CD4-positive, CD25-positive, alpha-beta regulatory T cell (primary cell): ENCODE measurements around the gene PHAF1. TPM values are rescaled to one million over a fixed set of nuclear protein-coding genes. Genes with fewer than 3 reads are reported as not detected.
A peak's percentile ranks its signal among the peaks of the same experiment; 100 is the strongest.

ENCODE experiments used
- ATAC-seq, 2 donors: fragments of 150-1000 bp; cut with Tn5 transposase; one replicate each; pipeline ENCODE4 v1.10.0; 2021; ENCODE audit warnings: low read depth in 2 of 2, moderate number of reproducible peaks in 2 of 2, moderate library complexity in 1 of 2
- DNase-seq, 3 donors: peaks; one replicate each; pipeline versions ENCODE4 v3.0.0 to v3.0.0-alpha.2; 2012 to 2022; ENCODE audit warnings: mixed read lengths in 1 of 3
- H3K27ac ChIP-seq: one replicate; pipeline ENCODE4 v1.7.0; 2013; ENCODE audit warnings: mild to moderate bottlenecking, low read length; ENCODE audit not compliant: insufficient read depth, poor library complexity, severe bottlenecking
- H3K27me3 ChIP-seq: one replicate; pipeline ENCODE4 v1.7.0; 2013; ENCODE audit warnings: low read length; ENCODE audit not compliant: control insufficient read depth, insufficient read depth
- H3K36me3 ChIP-seq: one replicate; pipeline ENCODE4 v1.7.0; 2013; ENCODE audit warnings: mild to moderate bottlenecking, low read length, moderate library complexity; ENCODE audit not compliant: control insufficient read depth, insufficient read depth
- H3K4me1 ChIP-seq: 2 replicates; pipeline ENCODE4 v1.7.0; 2013; ENCODE audit warnings: mild to moderate bottlenecking, low read length; ENCODE audit not compliant: insufficient read depth, control insufficient read depth, poor library complexity, severe bottlenecking
- H3K4me3 ChIP-seq: one replicate; pipeline ENCODE4 v1.7.0; 2013; ENCODE audit warnings: low read depth, mild to moderate bottlenecking, low read length, moderate library complexity
- H3K9me3 ChIP-seq, 2 experiments: 1 replicate in 1 of 2; 2 replicates in 1 of 2; pipeline ENCODE4 v1.7.0; 2013; ENCODE audit warnings: low read length in 2 of 2, mild to moderate bottlenecking in 1 of 2, moderate library complexity in 1 of 2; ENCODE audit not compliant: control insufficient read depth in 2 of 2
- H3K27ac Mint-ChIP-seq, 3 donors: one replicate each; pipeline ENCODE4 v1.8.0; 2020 to 2022; ENCODE audit warnings: mild to moderate bottlenecking in 3 of 3, mixed read lengths in 3 of 3, moderate library complexity in 2 of 3
- H3K27me3 Mint-ChIP-seq: one replicate; pipeline ENCODE4 v1.8.0; 2022; ENCODE audit warnings: mild to moderate bottlenecking, mixed read lengths
- H3K36me3 Mint-ChIP-seq: one replicate; pipeline ENCODE4 v1.8.0; 2020; ENCODE audit warnings: mixed read lengths
- H3K4me1 Mint-ChIP-seq, 4 donors: one replicate each; pipeline ENCODE4 v1.8.0; 2020 to 2022; ENCODE audit warnings: mixed read lengths in 4 of 4, mild to moderate bottlenecking in 1 of 4
- H3K4me3 Mint-ChIP-seq, 4 donors: one replicate each; pipeline ENCODE4 v1.8.0; 2020 to 2022; ENCODE audit warnings: mild to moderate bottlenecking in 4 of 4, mixed read lengths in 4 of 4, moderate library complexity in 3 of 4
- H3K9me3 Mint-ChIP-seq, 7 donors: one replicate each; pipeline ENCODE4 v1.8.0; 2020 to 2022; ENCODE audit warnings: mixed read lengths in 7 of 7, mild to moderate bottlenecking in 3 of 7, moderate library complexity in 2 of 7
- polyA plus RNA-seq, 4 donors: library from polyadenylated mRNA; unstranded; fragments of 300-500 nt; fragmentation: Illumina TruSeq; gene quantifications; one replicate each; pipeline ENCODE4 v1.2.3, GENCODE V29; 2021
- total RNA-seq: library from RNA; stranded (reverse); gene quantifications from one replicate; pipeline ENCODE4 v1.2.3, GENCODE V29; 2022

Gene PHAF1
- total and polyA plus RNA-seq, 5 donors from 2014 or later: 10.0 to 19.2 (median 12.0) TPM

- peaks cover 69% of the 10 kb centered on the region for H3K36me3 ChIP-seq
Measured at GRCh38 chr16:67141391-67141790, 31.6 kb downstream of the PHAF1 start.

DNA sequence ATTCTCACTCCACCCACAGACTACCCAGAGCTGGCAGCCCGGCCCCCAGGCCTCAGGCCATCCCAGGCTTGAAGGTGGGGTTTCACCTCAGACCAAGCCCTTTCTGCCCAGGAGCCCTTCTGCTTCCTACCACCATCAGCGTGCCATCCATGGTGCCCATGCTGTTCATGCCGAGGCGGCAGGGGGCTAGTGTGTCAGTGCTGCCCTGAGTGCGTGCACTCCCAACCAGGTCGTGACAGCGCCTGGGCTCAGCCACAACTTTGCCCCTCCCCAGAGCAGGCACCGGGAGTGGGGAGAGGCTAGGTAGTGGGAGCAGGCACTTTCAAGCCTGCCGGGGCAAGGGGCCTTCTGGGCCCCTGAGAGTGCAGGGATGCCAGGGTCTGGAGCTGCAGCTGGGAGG lies 32.6 kb downstream of the PHAF1 start:
- no peaks in the 10 kb centered on the region for H3K4me1 Mint-ChIP-seq
- no peaks in the 10 kb centered on the region for H3K4me1 ChIP-seq
- no peak overlapping the region for H3K27ac ChIP-seq
- peaks cover 71% of the 10 kb centered on the region for H3K36me3 ChIP-seq
- DNase-seq (no peak), ATAC-seq (no peak)
- H3K4me3 Mint-ChIP-seq: no peak overlapping the region
- H3K9me3 ChIP-seq: no peaks in the 10 kb centered on the region
- H3K9me3 Mint-ChIP-seq: no peaks in the 10 kb centered on the region
- H3K36me3 Mint-ChIP-seq: peaks cover 76% of the 10 kb centered on the region
- no peak overlapping the region for H3K4me3 ChIP-seq
- no peaks in the 10 kb centered on the region for H3K27me3 Mint-ChIP-seq
- H3K27me3 ChIP-seq: no peaks in the 10 kb centered on the region
- no peak overlapping the region for H3K27ac Mint-ChIP-seq

More at GRCh38 chr16:67141391-67141790, 31.6 kb downstream of the PHAF1 start:
- Histone ChIP-seq H3K4me1 (no peaks in the 10 kb centered on the region), H3K27ac (no peak overlapping the region), H3K27me3 (no peaks in the 10 kb centered on the region), H3K4me3 (no peak overlapping the region), H3K9me3 (no peaks in the 10 kb centered on the region)
- Mint-ChIP-seq H3K27me3 (no peaks in the 10 kb centered on the region), H3K4me1 (no peaks in the 10 kb centered on the region), H3K9me3 (no peaks in the 10 kb centered on the region), H3K4me3 (no peak overlapping the region), H3K36me3 (peaks cover 68% of the 10 kb centered on the region), H3K27ac (no peak overlapping the region)
- ATAC-seq (no peak), DNase-seq (no peak)

DNA sequence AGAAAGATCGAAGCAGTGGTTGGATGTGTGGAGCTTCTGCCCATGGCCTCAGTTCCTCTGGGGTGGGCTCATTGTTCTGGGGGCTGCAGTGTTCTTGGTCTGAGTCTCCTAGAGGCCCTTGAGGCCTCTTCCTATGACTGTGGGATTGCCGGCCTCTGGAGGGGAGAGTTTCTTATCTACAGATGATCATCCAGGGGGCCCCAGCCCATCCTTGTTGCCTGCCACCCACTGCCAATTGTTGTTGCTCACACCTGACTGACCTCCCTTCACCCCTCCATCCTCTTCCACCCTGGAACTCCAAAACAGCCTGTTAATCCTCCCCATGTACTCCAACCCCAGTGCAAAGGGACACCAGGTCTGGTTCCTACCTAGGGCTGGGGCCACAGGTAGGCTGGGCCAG lies 35.2 kb downstream of the PHAF1 start:
- Histone ChIP-seq H3K9me3 (no peaks in the 10 kb centered on the region), H3K36me3 (peaks cover 61% of the 10 kb centered on the region), H3K4me1 (peaks cover 3% of the 10 kb centered on the region), H3K27ac (no peak overlapping the region), H3K27me3 (no peaks in the 10 kb centered on the region), H3K4me3 (no peak overlapping the region)
- DNase-seq: no peak
- peak overlapping the region in 1 of 3 donors; percentile 38 for H3K27ac Mint-ChIP-seq
- H3K4me3 Mint-ChIP-seq: peak overlapping the region in 1 of 4 donors; percentile 15
- H3K4me1 Mint-ChIP-seq: peaks cover 0 to 5% (median 1%) of the 10 kb centered on the region in 4 donors
- H3K9me3 Mint-ChIP-seq: no peaks in the 10 kb centered on the region
- no peak for ATAC-seq
- peaks cover 73% of the 10 kb centered on the region for H3K36me3 Mint-ChIP-seq
- peaks cover 5% of the 10 kb centered on the region for H3K27me3 Mint-ChIP-seq

DNA sequence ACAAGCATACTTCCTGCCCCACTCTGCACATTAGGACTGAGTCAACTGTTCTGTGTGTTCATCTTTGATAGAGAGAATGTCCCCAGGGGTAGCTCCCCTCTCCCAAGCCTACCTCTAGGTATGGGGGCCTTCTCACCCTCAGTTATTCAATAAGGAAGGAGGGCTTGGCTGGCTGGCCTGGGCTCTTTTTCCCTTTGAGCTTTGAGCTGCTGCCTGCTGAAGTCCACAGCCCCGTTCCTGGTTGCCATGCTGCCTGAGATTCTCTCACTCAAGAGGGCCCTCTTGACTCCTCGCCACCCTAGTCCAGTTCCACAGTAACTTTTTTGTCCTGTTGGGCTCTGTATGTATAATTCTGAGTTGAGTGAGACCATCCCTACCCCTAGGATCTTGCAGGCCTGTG lies 36.0 kb downstream of the PHAF1 start:
- peaks cover 11% of the 10 kb centered on the region for H3K4me1 ChIP-seq
- Mint-ChIP-seq H3K4me1 (peaks cover 0 to 5% (median 1%) of the 10 kb centered on the region in 4 donors), H3K27me3 (peaks cover 5% of the 10 kb centered on the region), H3K4me3 (no peak overlapping the region), H3K27ac (no peak overlapping the region), H3K9me3 (no peaks in the 10 kb centered on the region), H3K36me3 (peaks cover 65% of the 10 kb centered on the region)
- ATAC-seq: no peak
- peaks cover 53% of the 10 kb centered on the region for H3K36me3 ChIP-seq
- no peak overlapping the region for H3K4me3 ChIP-seq
- H3K27me3 ChIP-seq: no peaks in the 10 kb centered on the region
- no peak overlapping the region for H3K27ac ChIP-seq
- H3K9me3 ChIP-seq: no peaks in the 10 kb centered on the region
- no peak for DNase-seq

- peaks cover 16% of the 10 kb centered on the region for H3K4me1 ChIP-seq
- H3K4me3 Mint-ChIP-seq: no peak overlapping the region
- H3K27ac ChIP-seq: no peak overlapping the region
- H3K27ac Mint-ChIP-seq: no peak overlapping the region
- ATAC-seq (no peak), DNase-seq (no peak)
- H3K36me3 ChIP-seq: peaks cover 43% of the 10 kb centered on the region
- H3K4me3 ChIP-seq: no peak overlapping the region
- H3K27me3 ChIP-seq: no peaks in the 10 kb centered on the region
- peaks cover 9% of the 10 kb centered on the region for H3K27me3 Mint-ChIP-seq
- H3K36me3 Mint-ChIP-seq: peaks cover 56% of the 10 kb centered on the region
- peaks cover 0 to 10% (median 6%) of the 10 kb centered on the region in 4 donors for H3K4me1 Mint-ChIP-seq
- no peaks in the 10 kb centered on the region for H3K9me3 Mint-ChIP-seq
- no peaks in the 10 kb centered on the region for H3K9me3 ChIP-seq
Measured at GRCh38 chr16:67146523-67147357, 37.0 kb downstream of the PHAF1 start.

GRCh38 chr16:67147437-67148140 lies 37.8 kb downstream of the PHAF1 start:
- peaks cover 40% of the 10 kb centered on the region for H3K36me3 ChIP-seq
- Mint-ChIP-seq H3K4me1 (peaks cover 0 to 13% (median 8%) of the 10 kb centered on the region in 4 donors), H3K27ac (no peak overlapping the region), H3K27me3 (peaks cover 10% of the 10 kb centered on the region), H3K4me3 (peak overlapping the region in 1 of 4 donors; percentile 72), H3K9me3 (no peaks in the 10 kb centered on the region), H3K36me3 (peaks cover 49% of the 10 kb centered on the region)
- DNase-seq (no peak), ATAC-seq (no peak)
- H3K27ac ChIP-seq: no peak overlapping the region
- no peak overlapping the region for H3K4me3 ChIP-seq
- no peaks in the 10 kb centered on the region for H3K9me3 ChIP-seq
- H3K27me3 ChIP-seq: no peaks in the 10 kb centered on the region
- H3K4me1 ChIP-seq: peaks cover 16% of the 10 kb centered on the region

GRCh38 chr16:67148221-67148620 lies 38.5 kb downstream of the PHAF1 start:
- Mint-ChIP-seq H3K27ac (no peak overlapping the region), H3K9me3 (no peaks in the 10 kb centered on the region), H3K4me1 (peaks cover 0 to 19% (median 9%) of the 10 kb centered on the region in 4 donors), H3K36me3 (peaks cover 45% of the 10 kb centered on the region), H3K27me3 (peaks cover 16% of the 10 kb centered on the region), H3K4me3 (peak overlapping the region in 3 of 4 donors; percentile 28 to 72 (median 52))
- Histone ChIP-seq H3K4me3 (no peak overlapping the region), H3K27ac (no peak overlapping the region), H3K9me3 (no peaks in the 10 kb centered on the region), H3K36me3 (peaks cover 34% of the 10 kb centered on the region), H3K4me1 (peaks cover 16% of the 10 kb centered on the region), H3K27me3 (no peaks in the 10 kb centered on the region)
- DNase-seq (no peak), ATAC-seq (no peak)
